GM21515 (cell line): ENCODE data around the gene CRADD.

Experiments
- ATAC-seq: cut with Tn5 transposase; IDR thresholded peaks from one replicate; pipeline ENCODE4 v1.9.1; 2021; ENCODE audit not compliant: unreplicated experiment

CRADD gene

DNA sequence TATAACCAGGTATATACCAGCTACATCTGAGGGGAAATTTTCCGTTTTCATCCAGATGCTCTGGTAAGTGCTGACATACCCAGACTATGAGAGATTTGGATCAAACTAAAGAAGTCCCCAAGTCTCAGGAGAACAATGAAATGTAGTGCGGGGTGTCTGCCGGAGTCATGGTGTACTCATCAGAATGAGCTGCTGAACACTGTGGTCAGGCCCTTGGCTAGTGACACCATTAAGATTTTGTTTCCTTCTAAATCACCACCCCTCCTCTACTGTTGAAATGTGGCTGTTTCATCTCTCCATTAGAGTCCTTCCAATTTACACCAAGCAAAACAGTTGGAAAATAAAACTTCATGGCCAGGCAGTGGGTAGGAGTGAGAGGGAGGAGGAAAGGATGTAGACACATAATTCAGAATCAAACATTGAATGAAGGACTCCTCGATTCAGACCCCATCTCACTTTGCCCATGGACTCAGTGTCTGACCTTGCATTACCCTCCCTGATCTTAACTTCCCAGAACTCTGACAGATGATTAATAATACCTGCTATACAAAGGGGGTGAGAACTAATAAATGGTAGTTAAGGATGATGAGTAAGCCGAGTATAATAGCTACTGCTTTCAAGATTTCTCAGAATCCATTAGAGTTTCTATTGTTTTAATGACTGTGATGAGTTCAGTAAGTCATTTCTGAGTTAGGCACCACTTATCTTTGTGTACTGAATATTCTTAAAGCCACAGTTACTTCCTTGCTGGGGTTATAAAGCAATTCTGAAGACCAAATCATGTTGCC is 127.4 kb downstream of the CRADD start:
- ATAC-seq, result no peak

DNA sequence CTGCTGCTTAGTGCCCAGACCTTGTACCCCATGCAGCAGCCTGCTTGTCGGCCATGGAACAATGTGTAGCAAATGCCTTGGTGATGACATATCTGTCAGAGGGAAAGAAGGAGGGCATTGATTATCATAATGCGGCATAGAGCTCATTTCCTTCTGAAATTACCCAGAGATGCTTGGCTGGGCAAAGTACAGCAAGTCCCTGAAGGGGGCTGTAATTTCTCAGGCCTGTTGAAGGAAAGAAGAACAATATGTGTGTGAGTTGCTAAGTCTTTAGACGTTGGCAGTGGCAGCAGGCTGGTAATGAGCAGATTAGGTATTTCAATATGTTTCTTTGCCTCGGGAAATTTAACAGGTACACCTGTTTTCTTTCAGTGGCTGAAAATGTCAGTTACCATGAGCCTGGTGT is 128.6 kb downstream of the CRADD start:
- no peak for ATAC-seq

DNA sequence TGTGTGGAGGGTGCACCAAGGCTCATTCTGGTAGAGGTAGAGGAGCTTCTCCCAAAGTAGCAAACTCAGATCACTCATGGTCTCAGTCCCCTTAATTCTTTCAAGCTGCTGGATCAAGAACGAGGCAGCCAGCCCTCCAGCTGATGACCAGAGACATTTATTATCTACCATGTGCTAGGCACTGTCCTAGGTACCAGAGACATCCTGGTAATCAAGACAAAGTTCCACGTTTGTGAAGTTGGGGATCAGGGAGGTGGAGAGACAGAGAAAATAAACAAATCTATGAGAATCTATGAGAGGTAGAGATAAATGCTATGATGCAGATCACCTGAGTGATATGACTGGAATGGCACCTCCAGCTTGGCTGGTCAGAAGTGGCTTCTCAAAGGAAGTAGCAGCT is 130.2 kb downstream of the CRADD start:
- no peak for ATAC-seq

GRCh38 chr12:93808169-93808899 is 131.2 kb downstream of the CRADD start:
- ATAC-seq, result no peak

DNA sequence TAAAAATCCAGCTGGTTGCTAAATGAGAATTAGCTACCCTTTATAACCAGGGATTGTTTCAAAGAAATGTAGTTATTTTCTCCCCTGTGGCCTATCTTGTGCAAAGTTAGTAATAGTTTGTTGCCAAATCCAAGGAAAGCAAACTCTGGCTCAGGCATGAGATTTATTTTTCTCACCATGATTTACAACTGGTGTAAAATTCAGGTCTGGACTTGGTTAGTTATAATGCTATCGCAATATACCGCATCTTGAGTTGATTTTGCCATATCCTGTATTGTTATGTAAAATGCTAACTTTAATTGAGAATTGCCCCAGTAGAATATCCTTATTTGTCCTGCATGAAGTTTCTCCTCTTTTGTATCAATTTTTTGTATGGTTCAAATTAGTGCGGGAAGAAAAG is 135.5 kb downstream of the CRADD start:
- no peak for ATAC-seq

GRCh38 chr12:93813186-93813585 is 136.0 kb downstream of the CRADD start:
- ATAC-seq, result no peak

- ATAC-seq, result no peak
Observed at GRCh38 chr12:93813972-93814821, 137.0 kb downstream of the CRADD start.

- no peak for ATAC-seq
Observed at GRCh38 chr12:93818488-93819049, 141.4 kb downstream of the CRADD start.

- ATAC-seq, result no peak
Observed at GRCh38 chr12:93819050-93819491, 141.9 kb downstream of the CRADD start.

DNA sequence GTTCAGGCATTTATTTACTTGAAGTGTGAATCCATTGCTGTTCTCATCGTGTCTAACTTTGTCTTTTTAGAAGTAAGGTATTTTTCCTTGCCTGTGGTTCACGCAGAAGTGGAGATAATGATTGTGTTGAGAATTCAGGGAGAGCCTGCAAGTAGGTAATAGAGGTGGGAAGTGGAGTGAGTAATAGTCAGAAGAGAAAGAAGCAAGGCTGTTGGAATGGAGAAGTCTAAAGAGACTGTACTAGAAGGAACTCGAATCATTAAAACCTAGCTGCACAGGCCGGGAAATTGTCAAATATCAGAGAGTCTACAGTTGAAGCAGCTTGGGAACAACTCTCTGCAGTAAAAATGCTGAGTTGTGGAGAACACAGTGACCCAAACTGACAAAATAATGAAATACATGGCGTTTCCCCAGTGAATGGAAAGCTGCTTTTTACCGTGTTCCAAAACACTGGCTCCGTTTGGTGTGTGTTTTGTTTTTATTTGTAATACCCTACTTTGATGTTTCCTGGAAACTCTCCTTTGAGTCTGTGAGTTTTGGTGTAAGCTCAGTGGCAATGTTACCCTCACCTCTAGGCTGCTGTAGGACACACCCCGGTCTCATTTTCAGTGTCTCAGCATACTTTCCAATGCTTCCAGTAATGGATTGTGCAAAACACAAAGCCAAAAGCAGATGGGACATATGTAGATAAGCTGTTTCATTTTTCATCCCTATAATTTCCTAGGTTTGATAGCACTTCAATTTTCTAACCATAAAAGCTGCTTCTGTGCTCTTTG is 146.6 kb downstream of the CRADD start:
- no peak for ATAC-seq

DNA sequence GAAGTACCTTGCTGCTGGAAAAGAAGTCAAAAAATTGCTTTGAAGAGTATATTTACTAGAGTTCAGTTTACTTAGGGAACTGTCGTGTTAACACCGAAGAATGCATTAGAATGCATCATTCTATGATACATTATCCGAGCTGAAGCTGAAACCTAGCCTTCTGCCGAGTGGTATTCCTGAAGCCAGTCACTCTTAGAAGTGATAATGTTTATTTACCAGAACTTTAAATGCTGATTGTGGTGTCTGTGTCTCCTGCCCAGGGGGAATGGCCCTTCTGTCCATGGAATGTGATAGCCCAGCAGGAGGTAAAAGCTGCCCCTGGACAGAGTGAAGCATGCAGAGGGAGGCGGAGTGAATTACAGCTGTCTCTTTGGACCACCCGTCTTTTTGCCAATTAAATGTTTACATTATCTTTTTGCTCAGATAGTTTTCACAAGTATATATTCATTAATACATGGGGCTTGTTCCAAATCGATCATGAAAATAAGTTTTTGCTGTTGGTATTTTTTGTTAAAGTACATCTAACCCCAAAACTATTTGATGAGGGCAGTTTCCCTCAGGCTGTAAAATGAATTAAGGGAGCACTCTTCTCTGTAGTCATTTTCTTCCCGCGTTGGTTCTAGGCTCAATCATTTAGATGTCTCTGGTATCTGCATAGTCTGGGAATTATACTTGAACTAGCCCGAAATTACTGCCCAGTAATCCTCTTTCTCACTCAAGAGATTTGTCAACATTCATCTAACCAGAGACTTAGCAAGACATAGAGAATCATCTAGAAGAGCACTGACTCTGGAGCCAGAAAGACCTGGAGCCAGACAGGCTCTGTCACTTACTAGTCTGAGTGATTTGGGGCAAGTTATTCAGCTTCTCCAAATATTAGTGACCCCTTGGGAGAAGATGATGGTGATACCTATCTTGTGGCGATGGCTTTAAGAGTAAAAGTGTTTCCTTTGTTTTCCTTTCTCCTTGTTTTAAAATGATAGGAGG is 147.6 kb downstream of the CRADD start:
- ATAC-seq, result no peak

DNA sequence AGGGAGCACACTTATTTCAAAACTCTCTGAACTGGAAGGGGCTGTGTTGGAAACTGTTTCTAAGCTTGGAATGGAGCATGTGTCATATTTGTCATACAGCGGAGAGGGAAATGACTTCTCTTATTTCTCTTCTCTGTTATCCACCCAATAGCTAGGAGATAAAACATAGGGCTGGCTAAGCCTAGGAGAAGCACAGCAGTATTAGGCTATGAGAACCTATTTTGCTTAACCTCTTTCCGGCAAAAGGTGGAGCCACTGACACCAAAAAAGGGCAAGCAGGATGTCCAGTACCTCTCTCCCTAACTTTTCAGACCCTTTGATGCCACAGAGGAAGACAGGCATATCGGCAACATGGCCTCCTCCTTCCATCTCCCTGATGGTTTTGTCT is 148.3 kb downstream of the CRADD start:
- ATAC-seq, result no peak

- no peak for ATAC-seq
Observed at GRCh38 chr12:93825931-93826555, 148.9 kb downstream of the CRADD start.

- no peak for ATAC-seq
Observed at GRCh38 chr12:93827179-93827578, 150.0 kb downstream of the CRADD start.

- ATAC-seq, result no peak
Observed at GRCh38 chr12:93827669-93828068, 150.5 kb downstream of the CRADD start.

DNA sequence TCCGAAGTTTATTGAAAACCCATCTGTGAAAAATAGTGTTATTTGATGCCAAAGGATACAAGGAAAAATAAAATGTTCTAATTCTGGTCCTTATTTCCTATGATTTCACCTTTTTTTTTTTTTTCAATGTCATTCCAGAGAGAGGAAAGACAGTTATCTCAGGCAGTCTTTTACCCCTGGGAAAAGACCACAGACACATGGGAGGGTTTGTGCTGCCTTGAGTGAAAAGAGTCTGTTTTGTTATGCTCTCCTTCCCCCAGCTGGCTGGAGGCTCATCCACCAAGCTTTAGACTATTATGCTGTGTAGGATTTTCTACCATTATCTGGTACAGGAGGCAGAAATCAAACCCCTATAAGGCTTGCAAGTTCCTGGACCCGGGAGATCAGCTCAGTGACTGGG is 151.8 kb downstream of the CRADD start:
- no peak for ATAC-seq

- no peak for ATAC-seq
Observed at GRCh38 chr12:93831374-93831773, 154.2 kb downstream of the CRADD start.

DNA sequence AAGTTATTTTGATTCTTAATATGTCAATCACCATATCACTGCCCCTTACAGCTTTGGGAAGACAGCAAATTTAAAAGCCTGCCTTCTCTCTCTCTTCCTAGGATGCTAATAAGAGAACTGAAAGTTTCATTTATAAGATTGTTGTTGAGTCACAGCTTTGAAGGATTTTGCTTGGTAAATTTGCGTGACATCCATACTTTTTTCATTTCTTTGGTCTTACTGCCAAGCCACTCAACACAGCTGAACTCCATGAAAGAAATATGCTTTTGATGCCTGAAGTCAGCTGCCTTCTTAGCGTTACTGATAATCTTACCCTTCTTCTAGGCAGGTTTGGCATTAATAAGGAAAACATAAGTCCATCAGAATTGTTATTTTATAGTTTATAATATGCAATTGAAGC is 155.0 kb downstream of the CRADD start:
- ATAC-seq, result no peak

GRCh38 chr12:93833946-93834345 is 156.8 kb downstream of the CRADD start:
- ATAC-seq, result no peak
